ENCODE data around the gene CCDC188.

GRCh38 chr22:20105456-20106204 is 45.2 kb downstream of the CCDC188 start:
- TF ChIP-seq RAD21 (conservative IDR thresholded peaks at IDR 0.05) (no peak), EP300 (conservative IDR thresholded peaks at IDR 0.05; ENCODE audit: poor library complexity, severe bottlenecking) (no peak), REST (IDR thresholded peaks at IDR 0.05; ENCODE audit: borderline replicate concordance) (no peak), CTCF (IDR thresholded peaks at IDR 0.05; ENCODE audit: poor library complexity, severe bottlenecking) (no peak)

All from neural cell (in vitro differentiated cells).